D721Med (cell line): ENCODE data around the gene NUMB.

Source experiments
- DNase-seq: peaks from one replicate; pipeline ENCODE4 v3.0.0; 2011; ENCODE audit warnings: low spot score; ENCODE audit not compliant: insufficient read length
- FAIRE-seq: peaks from 2 replicates; lab custom pipeline; 2011; peaks lifted over from hg19 to GRCh38; lab: Jason Lieb, UNC
- CTCF ChIP-seq: IDR thresholded peaks from 2 replicates; pipeline ENCODE4 v1.5.1; 2012; ENCODE audit warnings: mild to moderate bottlenecking, control low read depth; ENCODE audit not compliant: insufficient read depth; ENCODE audit errors: missing control alignments

The NUMB gene

GRCh38 chr14:73251516-73252215, 206.7 kb downstream of the NUMB start:
- no peak for DNase-seq
- no peak for TF ChIP-seq CTCF
- no peak for FAIRE-seq

GRCh38 chr14:73250781-73251500, 207.4 kb downstream of the NUMB start:
- no peak for TF ChIP-seq CTCF
- FAIRE-seq (no peak), DNase-seq (no peak)

- no peak for DNase-seq
- no peak for FAIRE-seq
- TF ChIP-seq CTCF = no peak
Observed at GRCh38 chr14:73250317-73250713, 208.0 kb downstream of the NUMB start.

- TF ChIP-seq CTCF = no peak
- FAIRE-seq = no peak
- no peak for DNase-seq
Observed at GRCh38 chr14:73249564-73250316, 208.6 kb downstream of the NUMB start.

- no peak for DNase-seq
- TF ChIP-seq CTCF = no peak
- no peak for FAIRE-seq
Observed at GRCh38 chr14:73249108-73249507, 209.2 kb downstream of the NUMB start.

GRCh38 chr14:73248108-73248868, 210.1 kb downstream of the NUMB start:
- no peak for FAIRE-seq
- no peak for TF ChIP-seq CTCF
- no peak for DNase-seq
